LoVo (cell line): ENCODE data around the gene UGGT1.

Source experiments
- DNase-seq: peaks from one replicate; pipeline ENCODE4 v3.0.0-alpha.2; 2016; ENCODE audit warnings: low spot score

Gene UGGT1

GRCh38 chr2:128090945-128091725 is at the start of gene UGGT1:
Gene UGGT1, plus strand, starts transcription at chr2:128091200. Its CDS starts 158 bp downstream, at chr2:128091358.
- peak; percentile 96 for DNase-seq

- no peak for DNase-seq
These were observed 49.4 kb upstream of the UGGT1 start for GRCh38 chr2:128041561-128041960.

GRCh38 chr2:128043041-128043440 is 48.0 kb upstream of the UGGT1 start:
- no peak for DNase-seq

- no peak for DNase-seq
These were observed 37.7 kb upstream of the UGGT1 start for GRCh38 chr2:128053331-128053730.

- no peak for DNase-seq
These were observed 36.7 kb upstream of the UGGT1 start for GRCh38 chr2:128054104-128054885.

- no peak for DNase-seq
These were observed 33.7 kb upstream of the UGGT1 start for GRCh38 chr2:128057334-128057733.

- no peak for DNase-seq
These were observed 32.9 kb upstream of the UGGT1 start for GRCh38 chr2:128058114-128058513.

- no peak for DNase-seq
These were observed 28.4 kb upstream of the UGGT1 start for GRCh38 chr2:128062571-128062970.

GRCh38 chr2:128064353-128064752 is 26.6 kb upstream of the UGGT1 start:
- no peak for DNase-seq

GRCh38 chr2:128069769-128070168 is 21.2 kb upstream of the UGGT1 start:
- peak; percentile 78 for DNase-seq

- no peak for DNase-seq
These were observed 17.7 kb upstream of the UGGT1 start for GRCh38 chr2:128073278-128073677.

- DNase-seq: no peak
These were observed 14.4 kb upstream of the UGGT1 start for GRCh38 chr2:128076461-128077106.

- no peak for DNase-seq
These were observed 6.2 kb upstream of the UGGT1 start for GRCh38 chr2:128084757-128085156.

- DNase-seq: no peak
These were observed 4.8 kb upstream of the UGGT1 start for GRCh38 chr2:128086244-128086643.

- no peak for DNase-seq
These were observed 440 bp upstream of the UGGT1 start for GRCh38 chr2:128090575-128090944.

- peak; percentile 6 for DNase-seq
These were observed 703 bp downstream of the UGGT1 start for GRCh38 chr2:128091726-128092080.

GRCh38 chr2:128092656-128093055 is 1.7 kb downstream of the UGGT1 start:
- no peak for DNase-seq

GRCh38 chr2:128093762-128094161 is 2.8 kb downstream of the UGGT1 start:
- DNase-seq: no peak

- no peak for DNase-seq
These were observed 4.2 kb downstream of the UGGT1 start for GRCh38 chr2:128095201-128095600.

- no peak for DNase-seq
These were observed 12.4 kb downstream of the UGGT1 start for GRCh38 chr2:128103407-128103806.

GRCh38 chr2:128105072-128105471 is 14.1 kb downstream of the UGGT1 start:
- DNase-seq: no peak

GRCh38 chr2:128108166-128108565 is 17.2 kb downstream of the UGGT1 start:
- no peak for DNase-seq

- no peak for DNase-seq
These were observed 18.2 kb downstream of the UGGT1 start for GRCh38 chr2:128109243-128109642.
